Stomach (tissue), 4 donors: Measurements from ENCODE around the gene WNK1.

Experiments used
- CTCF ChIP-seq, 7 experiments: fragments of 450-650 bp in 4 of 7; fragments of 200-600 bp in 3 of 7; sonication (generic) in 3 of 7; IDR thresholded peaks; one replicate each; pipeline ENCODE4 v1.5.1; 2016 to 2019; ENCODE audit warnings: antibody characterized with exemption in 7 of 7, control low read depth in 2 of 7, mild to moderate bottlenecking in 1 of 7
- EP300 ChIP-seq: sonication (generic); formaldehyde crosslinking; IDR thresholded peaks from one replicate; pipeline ENCODE4 v1.6.1; 2017; ENCODE audit warnings: antibody characterized with exemption
- POLR2A ChIP-seq, 4 donors: fragments of 450-650 bp; IDR thresholded peaks; one replicate each; pipeline ENCODE4 v1.6.1; 2016; ENCODE audit warnings: antibody characterized with exemption in 4 of 4, control low read depth in 2 of 4, mild to moderate bottlenecking in 1 of 4, moderate library complexity in 1 of 4
- POLR2AphosphoS5 ChIP-seq, 3 donors: sonication (generic); formaldehyde crosslinking; IDR thresholded peaks; one replicate each; pipeline ENCODE4 v1.6.1; 2016; ENCODE audit warnings: antibody characterized with exemption in 3 of 3

GRCh38 chr12:949453-950191 is 197.2 kb downstream of the WNK1 start, which contains the start of gene RAD52:
- TF ChIP-seq CTCF (IDR thresholded peaks at IDR 0.05) (peak in 6 of 7 experiments; percentile 92 to 99 (median 98)), POLR2AphosphoS5 (IDR thresholded peaks at IDR 0.05) (peak; percentile 86 to 93 (median 90)), POLR2A (IDR thresholded peaks at IDR 0.05) (peak in 1 of 4 donors; percentile 54), EP300 (no peak)
